HEK293 (cell line): ENCODE data around the gene SLC46A2.

Source experiments
- CTCF ChIA-PET: fragments of 350-600 bp; formaldehyde crosslinking; extraction: SDS; loops from one replicate; lab custom pipeline; 2021; ENCODE audit warnings: antibody characterized with exemption; lab: Yijun Ruan, JAX
- POLR2A ChIA-PET: fragments of 300-600 bp; formaldehyde crosslinking; extraction: SDS; loops from one replicate; lab custom pipeline; 2020; ENCODE audit warnings: antibody characterized with exemption, inconsistent platforms; lab: Yijun Ruan, JAX
- H3K27ac ChIP-seq: fragments of 200-500 bp; sonication (Bioruptor generic); 2 replicates; pipeline ENCODE4 v1.5.1; 2014; ENCODE audit warnings: low read depth, low read length, control low read depth, inconsistent platforms; ENCODE audit errors: extremely low read depth
- H3K36me3 ChIP-seq, 2 experiments: fragments of 200-500 bp in 1 of 2; sonication (Bioruptor generic) in 1 of 2; 1 replicate in 1 of 2; 2 replicates in 1 of 2; pipeline ENCODE4 v1.5.1; 2014 to 2017; ENCODE audit warnings: inconsistent platforms in 2 of 2, low read length in 2 of 2; ENCODE audit not compliant: control insufficient read depth in 2 of 2, insufficient read depth in 1 of 2
- H3K4me1 ChIP-seq: fragments of 200-500 bp; sonication (Bioruptor generic); 2 replicates; pipeline ENCODE4 v1.5.1; 2014; ENCODE audit warnings: mild to moderate bottlenecking, low read length, inconsistent platforms; ENCODE audit not compliant: control insufficient read depth, insufficient read depth
- H3K4me3 ChIP-seq: 2 replicates; pipeline ENCODE4 v1.5.1; 2011; ENCODE audit warnings: low read depth, mild to moderate bottlenecking, control low read depth, low read length, moderate library complexity
- H3K9me3 ChIP-seq: fragments of 200-500 bp; sonication (Bioruptor generic); 2 replicates; pipeline ENCODE4 v1.5.1; 2014; ENCODE audit warnings: low read depth, low read length, inconsistent platforms; ENCODE audit not compliant: control insufficient read depth, insufficient read depth
- AEBP2 ChIP-seq: fragments of 450-650 bp; formaldehyde crosslinking; IDR thresholded peaks from 2 replicates; pipeline ENCODE4 v1.5.1; 2016; ENCODE audit warnings: missing biosample characterization, missing genetic modification characterization, borderline replicate concordance
- GLI4 ChIP-seq: fragments of 450-650 bp; formaldehyde crosslinking; IDR thresholded peaks from 2 replicates; pipeline ENCODE4 v1.5.1; 2016; ENCODE audit warnings: missing biosample characterization, missing genetic modification characterization
- HOXC10 ChIP-seq: sonication (generic); formaldehyde crosslinking; IDR thresholded peaks from 2 replicates; pipeline ENCODE4 v1.8.1; 2023; ENCODE audit warnings: mild to moderate bottlenecking, missing genetic modification reagents
- IKZF3 ChIP-seq: fragments of 450-650 bp; IDR thresholded peaks from 2 replicates; pipeline ENCODE4 v1.5.0; 2018; ENCODE audit warnings: missing biosample characterization, mild to moderate bottlenecking, missing genetic modification characterization, moderate library complexity
- KLF17 ChIP-seq: fragments of 450-650 bp; formaldehyde crosslinking; IDR thresholded peaks from 2 replicates; pipeline ENCODE4 v1.5.1; 2016; ENCODE audit warnings: missing biosample characterization, missing genetic modification characterization
- OSR2 ChIP-seq: fragments of 450-650 bp; formaldehyde crosslinking; IDR thresholded peaks from 2 replicates; pipeline ENCODE4 v1.5.1; 2016; ENCODE audit warnings: missing biosample characterization, missing genetic modification characterization
- RBAK ChIP-seq: fragments of 450-650 bp; formaldehyde crosslinking; IDR thresholded peaks from 2 replicates; pipeline ENCODE4 v1.5.1; 2016; ENCODE audit warnings: missing biosample characterization, missing genetic modification characterization
- SP3 ChIP-seq: fragments of 450-650 bp; formaldehyde crosslinking; IDR thresholded peaks from 2 replicates; pipeline ENCODE4 v1.5.1; 2016; ENCODE audit warnings: missing biosample characterization, missing genetic modification characterization
- SP7 ChIP-seq: fragments of 450-650 bp; formaldehyde crosslinking; IDR thresholded peaks from 2 replicates; pipeline ENCODE4 v1.5.1; 2016; ENCODE audit warnings: missing biosample characterization, missing genetic modification characterization
- ZBTB48 ChIP-seq: fragments of 450-650 bp; formaldehyde crosslinking; IDR thresholded peaks from 2 replicates; pipeline ENCODE4 v1.5.1; 2016; ENCODE audit warnings: missing biosample characterization, missing genetic modification characterization
- ZBTB6 ChIP-seq: fragments of 450-650 bp; formaldehyde crosslinking; IDR thresholded peaks from 2 replicates; pipeline ENCODE4 v1.5.1; 2017; ENCODE audit warnings: missing biosample characterization, missing genetic modification characterization
- ZNF16 ChIP-seq: fragments of 450-650 bp; formaldehyde crosslinking; IDR thresholded peaks from 2 replicates; pipeline ENCODE4 v1.5.1; 2016; ENCODE audit warnings: low read depth, missing biosample characterization, missing genetic modification characterization
- ZNF174 ChIP-seq: fragments of 450-650 bp; formaldehyde crosslinking; IDR thresholded peaks from 2 replicates; pipeline ENCODE4 v1.5.0; 2017; ENCODE audit warnings: missing biosample characterization, mild to moderate bottlenecking, missing genetic modification characterization
- ZNF19 ChIP-seq: fragments of 450-650 bp; formaldehyde crosslinking; IDR thresholded peaks from 2 replicates; pipeline ENCODE4; 2016; ENCODE audit warnings: missing biosample characterization, missing genetic modification characterization, low read depth
- ZNF202 ChIP-seq: fragments of 450-650 bp; formaldehyde crosslinking; IDR thresholded peaks from 2 replicates; pipeline ENCODE4 v1.5.1; 2016; ENCODE audit warnings: missing biosample characterization, missing genetic modification characterization, borderline replicate concordance
- ZNF23 ChIP-seq: fragments of 450-650 bp; formaldehyde crosslinking; IDR thresholded peaks from 2 replicates; pipeline ENCODE4 v1.5.1; 2016; ENCODE audit warnings: missing biosample characterization, missing genetic modification characterization, borderline replicate concordance
- ZNF324 ChIP-seq: fragments of 450-650 bp; formaldehyde crosslinking; IDR thresholded peaks from 2 replicates; pipeline ENCODE4 v1.5.1; 2016; ENCODE audit warnings: missing biosample characterization, missing genetic modification characterization
- ZNF350 ChIP-seq: fragments of 450-650 bp; formaldehyde crosslinking; IDR thresholded peaks from 2 replicates; pipeline ENCODE4 v1.5.0; 2017; ENCODE audit warnings: missing biosample characterization, mild to moderate bottlenecking, missing genetic modification characterization
- ZNF366 ChIP-seq: fragments of 450-650 bp; formaldehyde crosslinking; conservative IDR thresholded peaks from 2 replicates; pipeline ENCODE4 v1.5.1; 2016; ENCODE audit warnings: missing biosample characterization, missing genetic modification characterization
- ZNF449 ChIP-seq: fragments of 450-650 bp; formaldehyde crosslinking; IDR thresholded peaks from 2 replicates; pipeline ENCODE4 v1.5.1; 2017; ENCODE audit warnings: missing biosample characterization, mild to moderate bottlenecking, missing genetic modification characterization, moderate library complexity
- ZNF549 ChIP-seq: fragments of 450-650 bp; IDR thresholded peaks from 2 replicates; pipeline ENCODE4 v1.5.1; 2018; ENCODE audit warnings: missing biosample characterization, missing genetic modification characterization, mild to moderate bottlenecking, inconsistent platforms, moderate library complexity
- ZNF623 ChIP-seq: fragments of 450-650 bp; formaldehyde crosslinking; IDR thresholded peaks from 2 replicates; pipeline ENCODE4 v1.5.1; 2016; ENCODE audit warnings: missing biosample characterization, missing genetic modification characterization
- ZNF654 ChIP-seq: fragments of 450-650 bp; formaldehyde crosslinking; IDR thresholded peaks from 2 replicates; pipeline ENCODE4 v1.5.1; 2016; ENCODE audit warnings: low read depth, missing biosample characterization, missing genetic modification characterization
- ZNF670 ChIP-seq: fragments of 450-650 bp; formaldehyde crosslinking; IDR thresholded peaks from 2 replicates; pipeline ENCODE4 v1.5.1; 2016; ENCODE audit warnings: missing biosample characterization, missing genetic modification characterization, low read depth
- ZXDB ChIP-seq: fragments of 450-650 bp; formaldehyde crosslinking; IDR thresholded peaks from 2 replicates; pipeline ENCODE4 v1.5.1; 2016; ENCODE audit warnings: missing biosample characterization, missing genetic modification characterization
- TF ChIP-seq, protein P1 (sequence below): fragments of 450-650 bp; formaldehyde crosslinking; IDR thresholded peaks from 2 replicates; pipeline ENCODE4 v1.5.1; 2016; ENCODE audit warnings: missing biosample characterization, missing genetic modification characterization

Gene SLC46A2

GRCh38 chr9:112894699-112895098 lies 4.0 kb upstream of the SLC46A2 start (continued):
- TF ChIP-seq ZNF350 (tag by site-specific recombination) = no peak
- no peak for TF ChIP-seq IKZF3
- TF ChIP-seq RBAK (tag by site-specific recombination) = no peak
- TF ChIP-seq, all 188 proteins: peak for 0

GRCh38 chr9:112894041-112894440 lies 3.4 kb upstream of the SLC46A2 start:
- CTCF ChIA-PET = interaction anchor here (0.6 to 2.6 kb wide), 3 partner anchors 9 to 557 kb away, joined by 3 to 15 read pairs (median 3); no protein-coding TSS in a partner anchor
- POLR2A ChIA-PET = no interaction called here
- no peak for TF ChIP-seq ZNF23 (tag by site-specific recombination)
- no peak for TF ChIP-seq ZNF174 (tag by site-specific recombination)
- TF ChIP-seq ZNF623 = no peak
- no peak for TF ChIP-seq ZBTB6
- TF ChIP-seq AEBP2 (tag by site-specific recombination) = no peak
- TF ChIP-seq, protein P1, sequence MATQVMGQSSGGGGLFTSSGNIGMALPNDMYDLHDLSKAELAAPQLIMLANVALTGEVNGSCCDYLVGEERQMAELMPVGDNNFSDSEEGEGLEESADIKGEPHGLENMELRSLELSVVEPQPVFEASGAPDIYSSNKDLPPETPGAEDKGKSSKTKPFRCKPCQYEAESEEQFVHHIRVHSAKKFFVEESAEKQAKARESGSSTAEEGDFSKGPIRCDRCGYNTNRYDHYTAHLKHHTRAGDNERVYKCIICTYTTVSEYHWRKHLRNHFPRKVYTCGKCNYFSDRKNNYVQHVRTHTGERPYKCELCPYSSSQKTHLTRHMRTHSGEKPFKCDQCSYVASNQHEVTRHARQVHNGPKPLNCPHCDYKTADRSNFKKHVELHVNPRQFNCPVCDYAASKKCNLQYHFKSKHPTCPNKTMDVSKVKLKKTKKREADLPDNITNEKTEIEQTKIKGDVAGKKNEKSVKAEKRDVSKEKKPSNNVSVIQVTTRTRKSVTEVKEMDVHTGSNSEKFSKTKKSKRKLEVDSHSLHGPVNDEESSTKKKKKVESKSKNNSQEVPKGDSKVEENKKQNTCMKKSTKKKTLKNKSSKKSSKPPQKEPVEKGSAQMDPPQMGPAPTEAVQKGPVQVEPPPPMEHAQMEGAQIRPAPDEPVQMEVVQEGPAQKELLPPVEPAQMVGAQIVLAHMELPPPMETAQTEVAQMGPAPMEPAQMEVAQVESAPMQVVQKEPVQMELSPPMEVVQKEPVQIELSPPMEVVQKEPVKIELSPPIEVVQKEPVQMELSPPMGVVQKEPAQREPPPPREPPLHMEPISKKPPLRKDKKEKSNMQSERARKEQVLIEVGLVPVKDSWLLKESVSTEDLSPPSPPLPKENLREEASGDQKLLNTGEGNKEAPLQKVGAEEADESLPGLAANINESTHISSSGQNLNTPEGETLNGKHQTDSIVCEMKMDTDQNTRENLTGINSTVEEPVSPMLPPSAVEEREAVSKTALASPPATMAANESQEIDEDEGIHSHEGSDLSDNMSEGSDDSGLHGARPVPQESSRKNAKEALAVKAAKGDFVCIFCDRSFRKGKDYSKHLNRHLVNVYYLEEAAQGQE (tag by site-specific recombination) = no peak
- TF ChIP-seq ZNF366 (tag by site-specific recombination) = no peak
- TF ChIP-seq ZXDB = no peak
- TF ChIP-seq HOXC10 (CRISPR knock-in tag) = no peak
- no peak for TF ChIP-seq ZNF19
- no peak for TF ChIP-seq ZNF202
- no peak for TF ChIP-seq ZNF670 (tag by site-specific recombination)
- no peak for TF ChIP-seq OSR2 (tag by site-specific recombination)
- TF ChIP-seq ZNF549 (tag by site-specific recombination) = no peak
- TF ChIP-seq ZNF16 (tag by site-specific recombination) = no peak
- TF ChIP-seq SP3 (tag by site-specific recombination) = no peak
- TF ChIP-seq, all 188 proteins: peak for 0

DNA sequence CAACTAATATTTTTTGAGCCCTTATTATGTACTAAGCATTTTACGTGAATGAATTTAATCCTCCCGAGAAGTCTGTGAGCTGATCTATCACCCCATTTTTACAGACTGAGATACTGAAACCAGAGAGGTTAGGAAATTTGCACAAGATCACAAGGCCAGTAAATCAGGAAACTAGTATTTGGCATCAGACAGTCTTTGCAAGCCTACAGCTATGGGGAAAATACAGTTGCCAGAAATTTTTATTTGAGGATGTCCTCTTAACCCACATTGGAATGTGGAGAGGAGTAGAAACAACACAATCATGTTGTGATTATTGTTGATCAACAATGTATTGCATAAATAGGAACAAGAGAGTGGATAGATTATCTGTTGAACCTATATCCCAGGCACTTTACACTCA lies 2.3 kb upstream of the SLC46A2 start:
- Histone ChIP-seq H3K4me3 (no peak overlapping the region), H3K36me3 (no peaks in the 10 kb centered on the region), H3K9me3 (no peaks in the 10 kb centered on the region), H3K4me1 (no peaks in the 10 kb centered on the region), H3K27ac (no peak overlapping the region)
- ChIA-PET CTCF (interaction anchor here (2.6 kb wide), 1 partner anchor 10 kb away, joined by 15 read pairs; no protein-coding TSS in a partner anchor), POLR2A (no interaction called here)
- no peak for TF ChIP-seq ZBTB48 (tag by site-specific recombination)
- no peak for TF ChIP-seq ZNF324
- TF ChIP-seq SP7 (tag by site-specific recombination) = no peak
- no peak for TF ChIP-seq AEBP2 (tag by site-specific recombination)
- TF ChIP-seq KLF17 (tag by site-specific recombination) = no peak
- no peak for TF ChIP-seq GLI4 (tag by site-specific recombination)
- TF ChIP-seq ZNF654 (tag by site-specific recombination) = no peak
- TF ChIP-seq ZNF449 = no peak

More at GRCh38 chr9:112894041-112894440, 3.4 kb upstream of the SLC46A2 start:
- H3K4me3 ChIP-seq = no peak overlapping the region
- no peaks in the 10 kb centered on the region for H3K36me3 ChIP-seq
- H3K27ac ChIP-seq = no peak overlapping the region
- H3K4me1 ChIP-seq = no peaks in the 10 kb centered on the region
- H3K9me3 ChIP-seq = no peaks in the 10 kb centered on the region
